Gastrocnemius medialis (tissue), 4 donors: ENCODE measurements around the gene DACT1. TPM values are rescaled to one million over a fixed set of nuclear protein-coding genes. Genes with fewer than 3 reads are reported as not detected.

Source experiments
- ATAC-seq, 2 donors: fragments of 150-250 bp; one replicate each; pipeline ENCODE4 v1.9.1; 2016
- DNase-seq, 2 donors: peaks; one replicate each; pipeline ENCODE4 v3.0.0-alpha.2; 2019
- H3K27ac ChIP-seq, 4 donors: fragments of 200-600 bp; sonication (generic); 1 replicate in 1 of 4; 2 replicates in 3 of 4; pipeline ENCODE4 v1.5.1; 2016 to 2018; ENCODE audit warnings: mild to moderate bottlenecking in 2 of 4, moderate library complexity in 1 of 4
- H3K27me3 ChIP-seq, 3 donors: fragments of 200-600 bp; sonication (generic) in 2 of 3; 1 replicate in 1 of 3; 2 replicates in 2 of 3; pipeline versions ENCODE4 v1.5.1 to v1.6.0; 2016 to 2019; ENCODE audit warnings: mild to moderate bottlenecking in 1 of 3, moderate library complexity in 1 of 3
- H3K36me3 ChIP-seq, 2 donors: fragments of 200-600 bp; sonication (generic) in 1 of 2; one replicate each; pipeline ENCODE4 v1.5.1; 2017 to 2018
- H3K4me1 ChIP-seq, 2 donors: fragments of 200-600 bp; sonication (generic) in 1 of 2; one replicate each; pipeline ENCODE4 v1.5.1; 2016 to 2017; ENCODE audit warnings: mild to moderate bottlenecking in 2 of 2
- H3K4me3 ChIP-seq, 4 donors: fragments of 200-600 bp; sonication (generic) in 3 of 4; 1 replicate in 1 of 4; 2 replicates in 3 of 4; pipeline ENCODE4 v1.5.1; 2016 to 2019; ENCODE audit warnings: mild to moderate bottlenecking in 2 of 4
- H3K9me3 ChIP-seq, 3 donors: fragments of 200-600 bp; sonication (generic) in 2 of 3; 1 replicate in 1 of 3; 2 replicates in 2 of 3; pipeline ENCODE4 v1.5.1; 2016 to 2019
- POLR2A ChIP-seq, 2 donors: fragments of 450-650 bp; IDR thresholded peaks; one replicate each; pipeline ENCODE4 v1.6.1; 2017; ENCODE audit warnings: antibody characterized with exemption in 2 of 2, mild to moderate bottlenecking in 2 of 2, moderate library complexity in 2 of 2
- in situ Hi-C, 4 donors: fragments of 200-750 bp; cut with MboI; loops; one replicate each; pipeline versions ENCODE4 v1.15.0 to v1.8.0; 2017; ENCODE audit warnings: low sequenced_read_pairs in 4 of 4
- intact Hi-C: fragments of 100-400 bp; cut with DNase I; formaldehyde crosslinking; loops from one replicate; pipeline ENCODE4 v1.15.1; 2023; ENCODE audit warnings: low total_unique reads
- total RNA-seq, 4 donors: library from RNA; depleted of rRNA; stranded (reverse); fragments of >200 nt; gene quantifications; one replicate each; pipeline versions ENCODE4 v1.1.0 to v1.2.3, GENCODE V29; 2016
- TF ChIP-seq, protein P1 (sequence below), 5 experiments: fragments of 450-650 bp in 3 of 5; fragments of 200-600 bp in 2 of 5; sonication (generic) in 2 of 5; IDR thresholded peaks in 4 of 5; conservative IDR thresholded peaks in 1 of 5; 1 replicate in 4 of 5; 2 replicates in 1 of 5; pipeline ENCODE4 v1.5.1; 2016 to 2019; ENCODE audit warnings: antibody characterized with exemption in 5 of 5, mild to moderate bottlenecking in 3 of 5, moderate library complexity in 3 of 5

The DACT1 gene
- total RNA-seq, 4 donors from 2014 or later: 0.97 to 3.0 (median 1.8) TPM

DNA sequence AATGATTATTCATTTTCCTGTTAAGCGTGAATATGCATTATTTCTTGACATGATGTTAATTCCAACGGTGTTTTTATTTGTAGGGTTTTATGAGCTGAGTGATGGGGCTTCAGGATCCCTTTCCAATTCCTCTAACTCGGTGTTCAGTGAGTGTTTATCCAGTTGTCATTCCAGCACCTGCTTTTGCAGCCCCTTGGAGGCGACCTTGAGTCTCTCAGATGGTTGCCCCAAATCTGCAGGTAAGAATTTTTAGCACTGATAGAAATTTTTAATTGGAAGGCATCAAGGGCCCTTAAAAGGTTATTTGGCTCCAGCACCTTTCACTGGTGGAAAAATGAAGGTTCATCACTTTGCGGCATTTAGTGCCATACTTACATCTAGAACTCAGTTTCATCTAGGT lies 3.7 kb downstream of the DACT1 start:
- ATAC-seq (no peak), DNase-seq (no peak)
- in situ Hi-C loops (loop anchor here in 2 of 4 donors (25.0 kb wide), 1 partner anchor 371 kb away; no protein-coding TSS in a partner anchor), intact Hi-C loops (loop anchor here (2.0 kb wide), 1 partner anchor 413 kb away; no protein-coding TSS in a partner anchor)
- peaks cover 0 to 17% of the 10 kb centered on the region in 2 donors for H3K36me3 ChIP-seq
- no peak for TF ChIP-seq POLR2A (IDR thresholded peaks at IDR 0.05)
- TF ChIP-seq, protein P1, sequence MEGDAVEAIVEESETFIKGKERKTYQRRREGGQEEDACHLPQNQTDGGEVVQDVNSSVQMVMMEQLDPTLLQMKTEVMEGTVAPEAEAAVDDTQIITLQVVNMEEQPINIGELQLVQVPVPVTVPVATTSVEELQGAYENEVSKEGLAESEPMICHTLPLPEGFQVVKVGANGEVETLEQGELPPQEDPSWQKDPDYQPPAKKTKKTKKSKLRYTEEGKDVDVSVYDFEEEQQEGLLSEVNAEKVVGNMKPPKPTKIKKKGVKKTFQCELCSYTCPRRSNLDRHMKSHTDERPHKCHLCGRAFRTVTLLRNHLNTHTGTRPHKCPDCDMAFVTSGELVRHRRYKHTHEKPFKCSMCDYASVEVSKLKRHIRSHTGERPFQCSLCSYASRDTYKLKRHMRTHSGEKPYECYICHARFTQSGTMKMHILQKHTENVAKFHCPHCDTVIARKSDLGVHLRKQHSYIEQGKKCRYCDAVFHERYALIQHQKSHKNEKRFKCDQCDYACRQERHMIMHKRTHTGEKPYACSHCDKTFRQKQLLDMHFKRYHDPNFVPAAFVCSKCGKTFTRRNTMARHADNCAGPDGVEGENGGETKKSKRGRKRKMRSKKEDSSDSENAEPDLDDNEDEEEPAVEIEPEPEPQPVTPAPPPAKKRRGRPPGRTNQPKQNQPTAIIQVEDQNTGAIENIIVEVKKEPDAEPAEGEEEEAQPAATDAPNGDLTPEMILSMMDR (IDR thresholded peaks at IDR 0.05 in 4 of 5, conservative IDR thresholded peaks at IDR 0.05 in 1 of 5): no peak
- H3K27me3 ChIP-seq: no peaks in the 10 kb centered on the region
- no peak overlapping the region for H3K4me3 ChIP-seq
- H3K4me1 ChIP-seq: peaks cover 17 to 18% of the 10 kb centered on the region in 2 donors
- no peak overlapping the region for H3K27ac ChIP-seq
- H3K9me3 ChIP-seq: no peaks in the 10 kb centered on the region

DNA sequence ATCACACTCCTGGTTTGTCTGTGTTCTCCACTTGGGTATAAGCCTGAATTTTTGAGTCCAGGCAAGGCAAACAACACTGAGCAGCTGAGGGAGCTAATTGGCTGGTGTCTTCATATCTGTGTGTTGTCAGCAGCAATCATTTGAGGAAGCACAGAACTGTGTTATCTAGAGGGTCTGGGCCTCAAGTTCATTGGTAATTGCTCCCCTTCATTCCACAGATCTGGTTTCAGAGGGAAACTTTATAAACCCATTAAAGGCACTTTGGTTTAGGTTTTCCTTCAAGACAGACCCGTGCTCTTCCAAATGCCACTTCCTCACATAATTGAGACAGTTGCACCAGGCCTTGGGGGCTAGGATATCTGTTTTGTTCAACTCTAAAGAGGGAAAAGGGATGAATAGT lies 5.6 kb downstream of the DACT1 start:
- Histone ChIP-seq H3K4me3 (no peak overlapping the region), H3K4me1 (peaks cover 17 to 18% of the 10 kb centered on the region in 2 donors), H3K27me3 (no peaks in the 10 kb centered on the region), H3K36me3 (peaks cover 0 to 17% of the 10 kb centered on the region in 2 donors), H3K9me3 (no peaks in the 10 kb centered on the region), H3K27ac (no peak overlapping the region)
- intact Hi-C loops: no loop called here
- no peak for TF ChIP-seq POLR2A (IDR thresholded peaks at IDR 0.05)
- TF ChIP-seq, protein P1 (IDR thresholded peaks at IDR 0.05 in 4 of 5, conservative IDR thresholded peaks at IDR 0.05 in 1 of 5): no peak
- in situ Hi-C loops: loop anchor here in 2 of 4 donors (25.0 kb wide), 1 partner anchor 369 kb away; no protein-coding TSS in a partner anchor
- DNase-seq (no peak), ATAC-seq (no peak)

DNA sequence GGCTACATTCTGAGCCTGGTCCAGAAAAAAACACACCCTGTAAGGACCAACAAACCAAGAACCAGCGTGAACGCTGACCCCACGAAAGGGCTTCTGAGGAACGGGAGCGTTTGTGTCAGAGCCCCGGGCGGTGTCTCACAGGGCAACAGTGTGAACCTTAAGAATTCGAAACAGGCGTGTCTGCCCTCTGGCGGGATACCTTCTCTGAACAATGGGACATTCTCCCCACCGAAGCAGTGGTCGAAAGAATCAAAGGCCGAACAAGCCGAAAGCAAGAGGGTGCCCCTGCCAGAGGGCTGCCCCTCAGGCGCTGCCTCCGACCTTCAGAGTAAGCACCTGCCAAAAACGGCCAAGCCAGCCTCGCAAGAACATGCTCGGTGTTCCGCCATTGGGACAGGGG lies 7.9 kb downstream of the DACT1 start:
- in situ Hi-C loops: loop anchor here in 2 of 4 donors (25.0 kb wide), 1 partner anchor 367 kb away; no protein-coding TSS in a partner anchor
- Histone ChIP-seq H3K4me1 (no peaks in the 10 kb centered on the region), H3K27me3 (no peaks in the 10 kb centered on the region), H3K4me3 (no peak overlapping the region), H3K36me3 (peaks cover 0 to 17% of the 10 kb centered on the region in 2 donors), H3K27ac (no peak overlapping the region), H3K9me3 (no peaks in the 10 kb centered on the region)
- intact Hi-C loops: no loop called here
- DNase-seq (no peak), ATAC-seq (no peak)
- no peak for TF ChIP-seq POLR2A (IDR thresholded peaks at IDR 0.05)
- TF ChIP-seq, protein P1 (IDR thresholded peaks at IDR 0.05 in 4 of 5, conservative IDR thresholded peaks at IDR 0.05 in 1 of 5): no peak

- in situ Hi-C loops: loop anchor here in 2 of 4 donors (25.0 kb wide), 1 partner anchor 366 kb away; no protein-coding TSS in a partner anchor
Measured at GRCh38 chr14:58646479-58646878, 8.7 kb downstream of the DACT1 start.

More at GRCh38 chr14:58646479-58646878, 8.7 kb downstream of the DACT1 start:
- no peak overlapping the region for H3K27ac ChIP-seq
- TF ChIP-seq, protein P1 (IDR thresholded peaks at IDR 0.05 in 4 of 5, conservative IDR thresholded peaks at IDR 0.05 in 1 of 5): no peak
- TF ChIP-seq POLR2A (IDR thresholded peaks at IDR 0.05): no peak
- H3K9me3 ChIP-seq: no peaks in the 10 kb centered on the region
- no peaks in the 10 kb centered on the region for H3K27me3 ChIP-seq
- DNase-seq (no peak), ATAC-seq (no peak)
- no peak overlapping the region for H3K4me3 ChIP-seq
- no peaks in the 10 kb centered on the region for H3K4me1 ChIP-seq
- H3K36me3 ChIP-seq: peaks cover 0 to 17% of the 10 kb centered on the region in 2 donors
- intact Hi-C loops: no loop called here
